ENCODE data around the gene ADGRV1.
"Not testable (repeated sequence)": the region's sequence is repeated elsewhere in the genome, so short reads cannot be mapped to it uniquely, and the experiment has no call there.

The ADGRV1 gene

DNA sequence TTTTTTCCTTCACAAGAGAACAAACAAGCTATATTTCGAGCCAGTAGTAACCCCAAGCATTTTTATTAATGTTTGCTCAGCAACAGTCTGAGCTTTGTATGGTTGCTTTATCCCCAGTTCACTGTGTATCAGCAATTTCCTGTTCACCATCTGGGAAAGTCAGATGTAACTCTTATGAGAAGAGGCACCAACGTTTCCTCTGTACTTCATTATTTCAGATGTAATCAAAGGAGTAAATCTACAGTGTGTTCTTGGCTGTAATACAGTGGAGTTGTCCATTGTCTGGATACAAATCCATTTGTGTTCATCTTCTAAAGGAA is 484.3 kb downstream of the ADGRV1 start:
- TF ChIP-seq, protein P1, sequence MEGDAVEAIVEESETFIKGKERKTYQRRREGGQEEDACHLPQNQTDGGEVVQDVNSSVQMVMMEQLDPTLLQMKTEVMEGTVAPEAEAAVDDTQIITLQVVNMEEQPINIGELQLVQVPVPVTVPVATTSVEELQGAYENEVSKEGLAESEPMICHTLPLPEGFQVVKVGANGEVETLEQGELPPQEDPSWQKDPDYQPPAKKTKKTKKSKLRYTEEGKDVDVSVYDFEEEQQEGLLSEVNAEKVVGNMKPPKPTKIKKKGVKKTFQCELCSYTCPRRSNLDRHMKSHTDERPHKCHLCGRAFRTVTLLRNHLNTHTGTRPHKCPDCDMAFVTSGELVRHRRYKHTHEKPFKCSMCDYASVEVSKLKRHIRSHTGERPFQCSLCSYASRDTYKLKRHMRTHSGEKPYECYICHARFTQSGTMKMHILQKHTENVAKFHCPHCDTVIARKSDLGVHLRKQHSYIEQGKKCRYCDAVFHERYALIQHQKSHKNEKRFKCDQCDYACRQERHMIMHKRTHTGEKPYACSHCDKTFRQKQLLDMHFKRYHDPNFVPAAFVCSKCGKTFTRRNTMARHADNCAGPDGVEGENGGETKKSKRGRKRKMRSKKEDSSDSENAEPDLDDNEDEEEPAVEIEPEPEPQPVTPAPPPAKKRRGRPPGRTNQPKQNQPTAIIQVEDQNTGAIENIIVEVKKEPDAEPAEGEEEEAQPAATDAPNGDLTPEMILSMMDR (IDR thresholded peaks at IDR 0.05; ENCODE audit: insufficient read depth, missing control alignments): no peak
- DNase-seq (ENCODE audit: insufficient read length, low spot score) (no peak), FAIRE-seq (no peak)

GRCh38 chr5:91048073-91048472 is 489.5 kb downstream of the ADGRV1 start:
- no peak for FAIRE-seq
- DNase-seq (ENCODE audit: insufficient read length, low spot score): no peak

GRCh38 chr5:91049112-91049511 is 490.5 kb downstream of the ADGRV1 start:
- no peak for DNase-seq (ENCODE audit: insufficient read length, low spot score)
- FAIRE-seq: no peak

More at GRCh38 chr5:91048073-91048472, 489.5 kb downstream of the ADGRV1 start:
- TF ChIP-seq, protein P1 (IDR thresholded peaks at IDR 0.05; ENCODE audit: insufficient read depth, missing control alignments): no peak

DNA sequence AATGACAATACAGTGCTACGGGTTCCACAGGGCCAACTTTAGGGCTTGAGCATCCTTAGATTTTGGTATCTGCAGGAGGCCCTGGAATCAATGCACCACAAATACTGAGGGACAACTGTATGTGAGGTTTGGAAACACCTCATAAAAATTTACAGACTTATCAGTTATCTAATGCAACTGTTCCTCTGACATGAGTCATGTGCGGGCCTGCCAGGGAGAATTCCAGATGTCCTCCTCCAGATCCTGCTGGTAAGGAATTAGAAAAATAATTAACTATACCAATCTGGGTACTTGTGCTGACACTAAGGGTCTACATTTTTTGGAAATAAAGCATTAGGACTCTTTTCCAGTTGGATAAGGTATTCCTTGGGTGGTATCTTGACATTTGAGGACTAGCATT is 491.2 kb downstream of the ADGRV1 start:
- FAIRE-seq: no peak
- no peak for DNase-seq (ENCODE audit: insufficient read length, low spot score)

More at GRCh38 chr5:91049112-91049511, 490.5 kb downstream of the ADGRV1 start:
- TF ChIP-seq, protein P1 (IDR thresholded peaks at IDR 0.05; ENCODE audit: insufficient read depth, missing control alignments): no peak

DNA sequence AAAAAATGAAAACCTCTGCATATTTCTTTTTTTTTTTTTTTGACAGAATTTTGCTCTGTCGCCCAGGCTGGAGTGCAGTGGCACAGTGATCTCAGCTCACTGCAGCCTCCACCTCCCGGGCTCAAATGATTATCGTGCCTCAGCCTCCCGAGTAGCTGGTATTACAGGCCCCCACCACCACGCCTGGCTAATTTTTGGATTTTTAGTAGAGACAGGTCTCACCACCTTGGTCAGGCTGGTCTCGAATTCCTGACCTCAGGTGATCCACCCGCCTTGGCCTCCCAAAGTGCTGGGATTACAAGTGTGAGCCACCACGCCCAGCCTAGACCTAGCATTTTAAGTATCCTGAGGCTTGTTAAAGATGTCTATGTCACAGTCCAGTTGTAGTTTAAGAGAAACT is 493.8 kb downstream of the ADGRV1 start:
- not testable (repeated sequence) for DNase-seq (ENCODE audit: insufficient read length, low spot score); FAIRE-seq

More for the DNA sequence above, 491.2 kb downstream of the ADGRV1 start:
- TF ChIP-seq, protein P1 (IDR thresholded peaks at IDR 0.05; ENCODE audit: insufficient read depth, missing control alignments): no peak

DNA sequence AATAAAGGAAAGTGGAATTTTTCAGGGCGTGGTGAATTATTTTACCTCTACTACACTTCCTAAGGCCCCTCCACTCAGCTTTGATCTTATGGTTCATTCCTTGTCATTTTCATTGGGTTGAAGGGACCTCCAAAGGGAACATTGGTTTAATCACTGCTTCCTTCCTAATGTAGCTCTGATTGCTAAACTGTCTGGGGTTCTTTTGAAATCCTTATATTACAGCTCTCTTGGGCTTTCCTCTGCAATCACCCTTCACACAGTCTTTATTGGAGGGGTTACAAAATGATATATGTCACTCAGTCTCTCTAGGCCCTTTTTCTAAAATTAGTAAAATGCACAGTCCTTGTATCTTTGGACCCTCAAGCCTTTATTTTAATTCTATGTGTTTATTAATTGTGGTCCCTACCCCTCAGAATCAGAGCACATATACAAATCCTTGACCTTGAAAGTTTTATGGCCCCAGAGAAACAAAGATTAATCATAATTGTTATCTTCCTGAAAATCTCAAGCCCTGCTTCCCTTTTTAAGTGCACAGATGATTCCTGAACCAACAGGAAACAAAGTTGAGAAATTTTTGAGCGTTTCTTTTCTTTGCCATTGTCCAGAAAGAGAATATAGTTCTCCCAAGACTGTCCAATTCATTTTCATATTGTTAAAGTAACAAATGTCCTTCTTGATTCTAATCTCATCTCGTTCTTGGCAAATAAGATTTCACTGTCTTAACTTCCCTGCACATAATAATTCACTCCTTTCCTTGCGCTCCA is 494.6 kb downstream of the ADGRV1 start:
- TF ChIP-seq, protein P1 (IDR thresholded peaks at IDR 0.05; ENCODE audit: insufficient read depth, missing control alignments): no peak
- FAIRE-seq: no peak

GRCh38 chr5:91053741-91054025 is 495.1 kb downstream of the ADGRV1 start:
- no peak for FAIRE-seq
- DNase-seq (ENCODE audit: insufficient read length, low spot score): no peak
- TF ChIP-seq, protein P1 (IDR thresholded peaks at IDR 0.05; ENCODE audit: insufficient read depth, missing control alignments): no peak

More for the DNA sequence above, 494.6 kb downstream of the ADGRV1 start:
- DNase-seq (ENCODE audit: insufficient read length, low spot score): no peak
